Measurements from ENCODE around the gene COL15A1. TPM values are rescaled to one million over a fixed set of nuclear protein-coding genes. Genes with fewer than 3 reads are reported as not detected.

COL15A1 gene
- total RNA-seq, 1 experiment from 2014 or later = 0.10 TPM

DNA sequence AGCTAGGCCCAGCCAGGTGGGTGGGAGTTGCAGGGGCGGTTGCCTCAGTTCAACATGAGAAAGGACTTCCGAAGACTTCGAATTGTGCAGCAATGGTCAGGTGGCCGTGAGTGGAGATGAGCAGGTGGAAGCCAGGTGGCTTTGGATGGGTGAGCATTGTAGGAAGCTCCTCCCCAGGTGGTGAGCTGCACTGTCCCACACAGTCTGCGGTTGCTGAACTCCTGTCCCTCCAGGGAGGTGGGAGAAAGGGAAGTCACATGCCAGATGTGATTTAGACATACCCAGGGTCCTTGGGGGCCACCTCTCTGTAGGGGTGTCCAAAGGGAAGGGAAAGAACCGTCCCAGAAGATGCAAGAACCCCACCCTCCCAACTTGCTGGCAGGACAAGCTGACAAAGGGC is 30.4 kb downstream of the COL15A1 start:
- H3K36me3 ChIP-seq (ENCODE audit: control insufficient read depth, insufficient read depth, low read length) = no peaks in the 10 kb centered on the region
- no peaks in the 10 kb centered on the region for H3K9me3 ChIP-seq (ENCODE audit: control insufficient read depth, insufficient read depth, low read depth, low read length)
- POLR2A ChIA-PET = no interaction called here
- intact Hi-C loops (cut with micrococcal nuclease; ENCODE audit: unreplicated experiment) (no loop called here), in situ Hi-C loops (cut with HindIII; ENCODE audit: low pct_unique_long_range_greater_than_20kb, low sequenced_read_pairs) (no loop called here)
- BruUV-seq (replicated peaks) = no TSS peak
- no peak for ATAC-seq
- H3K4me3 ChIP-seq (ENCODE audit: low read depth in 2 of 2, low read length in 2 of 2) = no peak overlapping the region
- no peak for DNase-seq (ENCODE audit: low read depth, low spot score)
- no peak for TF ChIP-seq POLR2AphosphoS5 (IDR thresholded peaks at IDR 0.05; ENCODE audit: low read depth, low read length)
- TF ChIP-seq, protein P1, sequence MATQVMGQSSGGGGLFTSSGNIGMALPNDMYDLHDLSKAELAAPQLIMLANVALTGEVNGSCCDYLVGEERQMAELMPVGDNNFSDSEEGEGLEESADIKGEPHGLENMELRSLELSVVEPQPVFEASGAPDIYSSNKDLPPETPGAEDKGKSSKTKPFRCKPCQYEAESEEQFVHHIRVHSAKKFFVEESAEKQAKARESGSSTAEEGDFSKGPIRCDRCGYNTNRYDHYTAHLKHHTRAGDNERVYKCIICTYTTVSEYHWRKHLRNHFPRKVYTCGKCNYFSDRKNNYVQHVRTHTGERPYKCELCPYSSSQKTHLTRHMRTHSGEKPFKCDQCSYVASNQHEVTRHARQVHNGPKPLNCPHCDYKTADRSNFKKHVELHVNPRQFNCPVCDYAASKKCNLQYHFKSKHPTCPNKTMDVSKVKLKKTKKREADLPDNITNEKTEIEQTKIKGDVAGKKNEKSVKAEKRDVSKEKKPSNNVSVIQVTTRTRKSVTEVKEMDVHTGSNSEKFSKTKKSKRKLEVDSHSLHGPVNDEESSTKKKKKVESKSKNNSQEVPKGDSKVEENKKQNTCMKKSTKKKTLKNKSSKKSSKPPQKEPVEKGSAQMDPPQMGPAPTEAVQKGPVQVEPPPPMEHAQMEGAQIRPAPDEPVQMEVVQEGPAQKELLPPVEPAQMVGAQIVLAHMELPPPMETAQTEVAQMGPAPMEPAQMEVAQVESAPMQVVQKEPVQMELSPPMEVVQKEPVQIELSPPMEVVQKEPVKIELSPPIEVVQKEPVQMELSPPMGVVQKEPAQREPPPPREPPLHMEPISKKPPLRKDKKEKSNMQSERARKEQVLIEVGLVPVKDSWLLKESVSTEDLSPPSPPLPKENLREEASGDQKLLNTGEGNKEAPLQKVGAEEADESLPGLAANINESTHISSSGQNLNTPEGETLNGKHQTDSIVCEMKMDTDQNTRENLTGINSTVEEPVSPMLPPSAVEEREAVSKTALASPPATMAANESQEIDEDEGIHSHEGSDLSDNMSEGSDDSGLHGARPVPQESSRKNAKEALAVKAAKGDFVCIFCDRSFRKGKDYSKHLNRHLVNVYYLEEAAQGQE (IDR thresholded peaks at IDR 0.05; ENCODE audit: insufficient read depth in 1 of 2, low read depth in 2 of 2, low read length in 1 of 2) = no peak
- TF ChIP-seq TCF7L2 (IDR thresholded peaks at IDR 0.05; ENCODE audit: low read depth, low read length) = no peak
- TF ChIP-seq, protein P2, sequence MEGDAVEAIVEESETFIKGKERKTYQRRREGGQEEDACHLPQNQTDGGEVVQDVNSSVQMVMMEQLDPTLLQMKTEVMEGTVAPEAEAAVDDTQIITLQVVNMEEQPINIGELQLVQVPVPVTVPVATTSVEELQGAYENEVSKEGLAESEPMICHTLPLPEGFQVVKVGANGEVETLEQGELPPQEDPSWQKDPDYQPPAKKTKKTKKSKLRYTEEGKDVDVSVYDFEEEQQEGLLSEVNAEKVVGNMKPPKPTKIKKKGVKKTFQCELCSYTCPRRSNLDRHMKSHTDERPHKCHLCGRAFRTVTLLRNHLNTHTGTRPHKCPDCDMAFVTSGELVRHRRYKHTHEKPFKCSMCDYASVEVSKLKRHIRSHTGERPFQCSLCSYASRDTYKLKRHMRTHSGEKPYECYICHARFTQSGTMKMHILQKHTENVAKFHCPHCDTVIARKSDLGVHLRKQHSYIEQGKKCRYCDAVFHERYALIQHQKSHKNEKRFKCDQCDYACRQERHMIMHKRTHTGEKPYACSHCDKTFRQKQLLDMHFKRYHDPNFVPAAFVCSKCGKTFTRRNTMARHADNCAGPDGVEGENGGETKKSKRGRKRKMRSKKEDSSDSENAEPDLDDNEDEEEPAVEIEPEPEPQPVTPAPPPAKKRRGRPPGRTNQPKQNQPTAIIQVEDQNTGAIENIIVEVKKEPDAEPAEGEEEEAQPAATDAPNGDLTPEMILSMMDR (IDR thresholded peaks at IDR 0.05) = no peak
- TF ChIP-seq SIN3A (IDR thresholded peaks at IDR 0.05; ENCODE audit: borderline replicate concordance, insufficient read depth, low read depth, low read length) = no peak
- H3K27ac ChIP-seq (ENCODE audit: low read length) = no peak overlapping the region
- no peaks in the 10 kb centered on the region for H3K4me1 ChIP-seq (ENCODE audit: control insufficient read depth, insufficient read depth, low read length)
- CTCF ChIA-PET = no interaction called here
- H3K27me3 ChIP-seq (ENCODE audit: control insufficient read depth, insufficient read depth, low read length) = no peaks in the 10 kb centered on the region; the same call in 1 of the 2 replicates

DNA sequence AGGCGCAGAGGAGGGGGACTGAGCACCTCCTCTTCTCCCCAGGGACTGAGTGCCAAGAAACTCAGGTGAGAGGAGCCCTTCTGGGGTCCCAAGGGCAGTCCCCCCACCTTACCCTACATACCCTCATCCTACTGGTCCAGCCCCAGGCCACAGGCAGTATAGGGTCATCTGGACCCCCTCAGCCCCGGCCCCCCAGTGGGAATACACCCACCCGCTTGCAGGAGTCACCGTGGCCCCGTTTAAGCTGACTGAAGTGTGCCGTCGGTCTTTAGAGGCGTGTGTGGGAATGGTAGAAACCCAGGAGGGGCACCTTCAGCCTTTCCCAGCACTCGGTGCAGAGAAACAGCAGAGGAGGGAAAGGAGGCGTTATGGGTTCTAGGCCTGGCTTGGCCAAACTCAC is 30.8 kb downstream of the COL15A1 start:
- Histone ChIP-seq H3K4me3 (ENCODE audit: low read depth in 2 of 2, low read length in 2 of 2) (no peak overlapping the region; a peak in 1 of 4 replicates), H3K4me1 (ENCODE audit: control insufficient read depth, insufficient read depth, low read length) (no peaks in the 10 kb centered on the region), H3K27me3 (ENCODE audit: control insufficient read depth, insufficient read depth, low read length) (no peaks in the 10 kb centered on the region; the same call in 1 of the 2 replicates), H3K9me3 (ENCODE audit: control insufficient read depth, insufficient read depth, low read depth, low read length) (no peaks in the 10 kb centered on the region), H3K36me3 (ENCODE audit: control insufficient read depth, insufficient read depth, low read length) (no peaks in the 10 kb centered on the region), H3K27ac (ENCODE audit: low read length) (no peak overlapping the region)
- ChIA-PET CTCF (no interaction called here), POLR2A (no interaction called here)
- TF ChIP-seq, protein P1 (IDR thresholded peaks at IDR 0.05; ENCODE audit: insufficient read depth in 1 of 2, low read depth in 2 of 2, low read length in 1 of 2) = no peak
- TF ChIP-seq POLR2AphosphoS5 (IDR thresholded peaks at IDR 0.05; ENCODE audit: low read depth, low read length) (no peak), TCF7L2 (IDR thresholded peaks at IDR 0.05; ENCODE audit: low read depth, low read length) (no peak), SIN3A (IDR thresholded peaks at IDR 0.05; ENCODE audit: borderline replicate concordance, insufficient read depth, low read depth, low read length) (no peak)
- TF ChIP-seq, protein P2 (IDR thresholded peaks at IDR 0.05) = no peak
- DNase-seq (ENCODE audit: low read depth, low spot score) (no peak), ATAC-seq (peak; percentile 23; the same call in 1 of the 2 replicates)
- in situ Hi-C loops (cut with HindIII; ENCODE audit: low pct_unique_long_range_greater_than_20kb, low sequenced_read_pairs) = no loop called here
- no TSS peak for BruUV-seq (replicated peaks)
- intact Hi-C loops (cut with micrococcal nuclease; ENCODE audit: unreplicated experiment) = no loop called here

Data from Panc1 (cell line).